Epithelial cell of proximal tubule (primary cell): ENCODE results near the gene FAM83F. TPM values are rescaled to one million over a fixed set of nuclear protein-coding genes. Genes with fewer than 3 reads are reported as not detected.

ENCODE experiments used
- DNase-seq: peaks from one replicate; pipeline ENCODE4 v3.0.0-alpha.2; 2011; ENCODE audit warnings: low read depth
- H3K4me3 ChIP-seq: 2 replicates; pipeline ENCODE4 v1.5.1; 2011; ENCODE audit warnings: low read depth, mild to moderate bottlenecking, low read length
- total RNA-seq: library from RNA; depleted of rRNA; stranded (reverse); fragments of >200 nt; gene quantifications from 2 replicates; pipeline ENCODE4 v1.2.3, GENCODE V29; 2015
- TF ChIP-seq, protein P1 (sequence below): conservative IDR thresholded peaks from 2 replicates; pipeline ENCODE4 v1.5.1; 2012; ENCODE audit warnings: low read depth, mild to moderate bottlenecking, low read length

The FAM83F gene
- total RNA-seq, 1 donor from 2014 or later = 3.5 TPM

DNA sequence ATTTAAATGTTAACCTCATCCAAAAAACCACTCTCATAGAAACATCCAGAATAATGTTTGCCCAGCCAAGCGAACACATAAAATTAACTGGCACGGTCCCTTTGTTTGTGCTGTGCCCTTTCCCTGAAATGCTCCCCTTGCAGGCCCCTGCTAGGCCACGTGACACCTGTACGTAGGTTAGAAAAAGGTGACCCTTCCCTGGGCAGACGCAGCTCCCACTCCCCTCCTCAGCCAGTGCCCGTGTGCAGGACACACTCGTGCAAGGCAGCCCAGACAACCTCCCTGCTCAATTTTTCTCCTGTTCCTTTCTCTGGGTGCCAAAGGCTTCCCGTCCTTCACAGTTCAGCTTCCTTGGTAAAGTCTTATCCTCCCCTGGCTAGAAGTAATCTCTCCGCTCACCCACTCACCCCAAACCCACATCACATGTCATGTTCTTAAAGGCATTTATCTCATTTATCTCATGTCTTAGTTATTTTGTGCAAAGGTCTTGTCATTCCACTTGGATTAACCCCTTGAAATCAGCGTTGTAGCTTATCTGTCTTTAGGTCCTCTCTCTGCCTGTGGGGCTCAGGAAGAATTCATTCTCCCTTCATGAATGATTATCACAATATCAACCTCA is 20.7 kb downstream of the FAM83F start:
- no peak for DNase-seq
- TF ChIP-seq, protein P1, sequence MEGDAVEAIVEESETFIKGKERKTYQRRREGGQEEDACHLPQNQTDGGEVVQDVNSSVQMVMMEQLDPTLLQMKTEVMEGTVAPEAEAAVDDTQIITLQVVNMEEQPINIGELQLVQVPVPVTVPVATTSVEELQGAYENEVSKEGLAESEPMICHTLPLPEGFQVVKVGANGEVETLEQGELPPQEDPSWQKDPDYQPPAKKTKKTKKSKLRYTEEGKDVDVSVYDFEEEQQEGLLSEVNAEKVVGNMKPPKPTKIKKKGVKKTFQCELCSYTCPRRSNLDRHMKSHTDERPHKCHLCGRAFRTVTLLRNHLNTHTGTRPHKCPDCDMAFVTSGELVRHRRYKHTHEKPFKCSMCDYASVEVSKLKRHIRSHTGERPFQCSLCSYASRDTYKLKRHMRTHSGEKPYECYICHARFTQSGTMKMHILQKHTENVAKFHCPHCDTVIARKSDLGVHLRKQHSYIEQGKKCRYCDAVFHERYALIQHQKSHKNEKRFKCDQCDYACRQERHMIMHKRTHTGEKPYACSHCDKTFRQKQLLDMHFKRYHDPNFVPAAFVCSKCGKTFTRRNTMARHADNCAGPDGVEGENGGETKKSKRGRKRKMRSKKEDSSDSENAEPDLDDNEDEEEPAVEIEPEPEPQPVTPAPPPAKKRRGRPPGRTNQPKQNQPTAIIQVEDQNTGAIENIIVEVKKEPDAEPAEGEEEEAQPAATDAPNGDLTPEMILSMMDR = no peak
- no peak overlapping the region for H3K4me3 ChIP-seq

DNA sequence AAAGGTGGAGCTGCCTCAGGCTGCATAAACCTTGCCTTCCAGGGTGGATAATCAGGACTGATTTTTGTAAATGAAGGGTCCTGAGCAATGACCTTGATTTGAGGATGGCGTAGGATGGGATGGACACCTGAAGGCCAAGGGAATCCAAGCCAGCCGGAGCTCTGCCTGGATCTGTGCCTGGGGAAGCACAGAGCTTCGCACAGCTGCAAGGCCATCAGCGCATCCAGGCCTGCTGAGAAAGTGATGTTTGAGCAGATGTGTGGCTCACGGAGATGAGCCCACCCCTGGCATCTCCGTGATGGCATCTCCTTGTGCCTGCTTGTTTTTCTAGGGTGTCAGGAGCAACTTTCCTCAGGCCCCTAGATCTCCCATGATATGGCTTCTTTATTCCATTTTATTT is 23.3 kb downstream of the FAM83F start:
- TF ChIP-seq, protein P1 = no peak
- no peak overlapping the region for H3K4me3 ChIP-seq
- no peak for DNase-seq

DNA sequence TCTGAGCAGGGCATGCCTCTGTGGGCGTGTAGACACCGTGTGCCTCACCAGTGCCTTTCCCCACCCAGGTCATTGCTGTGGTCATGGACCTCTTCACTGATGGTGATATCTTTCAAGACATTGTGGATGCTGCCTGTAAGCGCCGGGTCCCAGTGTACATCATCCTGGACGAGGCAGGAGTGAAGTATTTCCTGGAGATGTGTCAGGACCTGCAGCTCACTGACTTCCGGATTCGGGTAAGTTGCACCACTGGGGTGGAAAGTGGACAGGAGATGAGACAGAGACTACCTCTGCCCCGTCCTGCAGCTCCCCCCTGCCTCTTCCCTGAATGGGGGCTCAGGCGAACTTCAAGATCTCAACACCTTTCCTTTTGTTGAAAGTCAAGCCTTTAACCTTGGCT is 24.3 kb downstream of the FAM83F start:
- H3K4me3 ChIP-seq = no peak overlapping the region
- TF ChIP-seq, protein P1 = no peak
- DNase-seq = no peak

DNA sequence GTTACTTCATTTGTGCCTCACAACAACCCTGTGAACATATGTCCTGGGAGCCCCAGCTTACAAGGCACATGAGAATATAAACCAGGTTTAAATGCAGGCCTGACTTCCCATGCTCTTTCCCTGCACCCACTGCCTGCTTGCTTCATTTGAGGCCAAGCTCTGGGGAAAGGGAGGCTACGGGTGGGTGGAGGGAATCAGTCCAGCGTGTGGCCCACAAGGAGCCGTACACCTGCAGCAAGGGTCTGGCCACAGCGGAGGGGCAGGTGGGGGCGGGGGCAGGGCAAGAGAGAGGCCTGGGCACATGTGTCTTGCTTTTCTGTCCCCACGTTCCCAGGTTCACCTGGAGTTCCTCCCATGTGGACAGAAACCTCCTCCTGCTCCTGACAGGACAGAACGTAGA is 26.2 kb downstream of the FAM83F start:
- H3K4me3 ChIP-seq = no peak overlapping the region
- TF ChIP-seq, protein P1 = no peak
- no peak for DNase-seq

DNA sequence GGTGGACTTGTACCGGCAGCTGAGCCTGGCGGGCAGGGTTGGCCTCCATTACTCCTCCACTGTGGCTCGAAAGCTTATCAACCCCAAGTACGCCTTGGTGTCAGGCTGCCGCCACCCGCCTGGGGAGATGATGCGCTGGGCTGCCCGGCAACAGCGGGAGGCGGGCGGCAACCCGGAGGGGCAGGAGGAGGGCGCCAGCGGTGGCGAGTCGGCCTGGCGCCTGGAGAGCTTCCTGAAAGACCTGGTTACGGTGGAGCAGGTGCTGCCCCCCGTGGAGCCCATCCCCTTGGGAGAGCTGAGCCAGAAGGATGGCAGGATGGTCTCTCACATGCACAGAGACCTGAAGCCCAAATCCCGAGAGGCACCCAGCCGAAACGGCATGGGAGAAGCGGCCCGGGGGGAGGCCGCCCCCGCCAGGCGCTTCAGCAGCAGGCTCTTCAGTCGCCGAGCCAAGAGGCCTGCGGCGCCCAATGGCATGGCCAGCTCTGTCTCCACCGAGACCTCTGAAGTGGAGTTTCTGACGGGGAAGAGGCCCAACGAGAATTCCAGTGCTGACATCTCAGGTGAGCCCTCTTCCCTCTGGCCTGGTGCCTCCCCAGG is 26.7 kb downstream of the FAM83F start:
- no peak for DNase-seq
- H3K4me3 ChIP-seq = no peak overlapping the region
- TF ChIP-seq, protein P1 = no peak

DNA sequence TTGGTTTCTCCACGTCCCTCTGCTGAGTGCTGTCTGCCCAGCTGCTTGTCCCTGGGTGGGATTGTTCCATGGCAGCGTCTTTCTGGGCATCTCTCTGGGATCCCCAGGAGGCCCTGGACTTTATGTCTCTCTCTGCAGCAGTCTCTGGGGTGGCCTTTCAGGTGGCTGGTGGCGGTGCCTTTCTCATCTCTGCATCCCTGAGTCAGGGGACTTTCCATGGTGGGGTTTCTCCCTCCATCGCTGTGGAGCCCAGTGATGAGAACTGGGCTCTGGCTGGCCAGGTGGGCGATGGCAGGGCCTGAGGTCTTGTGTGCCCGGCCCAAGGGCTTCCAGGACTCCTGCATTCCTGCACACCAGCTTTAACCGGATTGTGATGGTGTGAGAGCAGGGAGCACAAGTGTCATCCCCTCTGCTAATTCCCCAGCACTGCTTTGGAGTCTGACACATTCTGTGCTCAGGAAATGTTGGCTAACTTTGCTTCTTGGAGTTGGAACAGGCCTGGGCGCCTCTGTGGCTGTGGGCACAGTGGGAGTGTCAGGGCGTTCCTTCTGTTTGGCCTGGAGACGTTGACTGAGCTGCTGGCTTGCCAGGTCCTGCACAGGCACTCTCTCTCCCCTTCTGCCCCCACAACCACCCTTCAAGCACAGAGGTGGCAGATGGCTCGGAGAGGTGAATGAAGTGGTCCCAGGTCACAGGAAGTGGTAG is 27.9 kb downstream of the FAM83F start:
- no peak for DNase-seq
- TF ChIP-seq, protein P1 = no peak
- H3K4me3 ChIP-seq = no peak overlapping the region

DNA sequence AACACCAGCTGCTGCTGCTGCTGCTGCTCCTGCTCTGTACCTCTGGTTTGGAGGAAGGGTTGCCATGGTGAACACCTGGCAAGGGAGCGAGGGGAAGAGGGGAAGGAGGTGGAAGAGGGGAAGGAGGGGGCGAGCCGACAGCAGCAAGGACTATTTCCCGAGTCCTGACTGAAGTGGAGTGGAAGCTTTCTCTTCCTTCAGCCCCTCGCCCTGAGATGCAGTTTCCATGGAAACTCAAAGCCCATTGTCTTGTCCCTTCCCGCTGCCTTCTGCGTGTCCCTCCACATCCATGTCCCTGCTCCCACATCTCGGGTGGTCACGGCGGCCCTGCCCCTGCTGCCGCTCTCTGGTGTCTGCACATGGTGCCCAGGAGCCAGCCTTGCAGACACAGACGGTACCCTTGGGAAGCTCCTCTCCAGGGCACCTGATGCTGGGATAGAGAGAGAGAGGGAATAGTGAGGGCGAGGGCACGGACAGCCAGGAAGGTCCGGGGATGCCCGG is 28.6 kb downstream of the FAM83F start:
- H3K4me3 ChIP-seq = no peak overlapping the region
- TF ChIP-seq, protein P1 = no peak
- no peak for DNase-seq
